Measurements from ENCODE around the gene AUTS2. TPM values are rescaled to one million over a fixed set of nuclear protein-coding genes. Genes with fewer than 3 reads are reported as not detected.
"Not testable (repeated sequence)": the region's sequence is repeated elsewhere in the genome, so short reads cannot be mapped to it uniquely, and the experiment has no call there.

The AUTS2 gene
- total RNA-seq, 1 donor from 2014 or later: 26.1 TPM

DNA sequence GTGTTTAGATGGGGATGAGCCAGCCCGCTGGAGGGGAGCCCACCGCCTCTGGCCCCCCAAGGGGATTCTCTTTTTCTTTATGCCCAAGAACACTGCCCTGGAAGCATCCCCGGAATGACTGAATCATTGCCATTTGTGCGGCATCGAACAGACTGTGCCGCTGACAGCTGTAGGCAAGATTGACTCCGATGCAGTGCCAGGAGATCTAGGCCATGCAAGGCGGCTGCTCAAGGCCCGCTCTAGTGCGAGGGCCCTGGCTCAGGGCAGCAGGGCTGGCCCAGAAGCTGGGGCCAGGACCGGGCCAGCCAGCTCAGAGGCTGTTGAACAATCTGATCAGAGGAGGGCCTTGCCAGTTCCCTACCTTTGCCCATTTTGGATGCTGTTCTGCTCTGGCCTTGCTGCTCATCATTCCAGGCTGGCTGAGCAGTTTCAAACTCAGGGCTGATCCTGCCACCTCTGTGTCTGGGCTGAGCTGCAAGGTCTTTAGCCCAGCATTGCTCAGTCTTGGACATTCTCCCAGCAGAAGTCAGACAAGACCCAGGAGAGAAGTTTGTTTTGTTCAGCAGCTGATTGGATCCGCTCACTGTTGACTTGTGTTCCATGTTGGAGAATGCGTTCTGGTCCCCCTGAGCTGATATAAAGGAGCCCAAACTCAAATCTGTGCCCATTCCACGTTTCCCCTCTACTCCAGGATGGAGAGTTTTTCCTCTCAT is 1048.4 kb downstream of the AUTS2 start:
- ATAC-seq: peak; percentile 22
- no peak for DNase-seq (ENCODE audit: low spot score)

- DNase-seq (ENCODE audit: low spot score) (no peak), ATAC-seq (no peak)
Measured at GRCh38 chr7:70647801-70648498, 1049.7 kb downstream of the AUTS2 start.

DNA sequence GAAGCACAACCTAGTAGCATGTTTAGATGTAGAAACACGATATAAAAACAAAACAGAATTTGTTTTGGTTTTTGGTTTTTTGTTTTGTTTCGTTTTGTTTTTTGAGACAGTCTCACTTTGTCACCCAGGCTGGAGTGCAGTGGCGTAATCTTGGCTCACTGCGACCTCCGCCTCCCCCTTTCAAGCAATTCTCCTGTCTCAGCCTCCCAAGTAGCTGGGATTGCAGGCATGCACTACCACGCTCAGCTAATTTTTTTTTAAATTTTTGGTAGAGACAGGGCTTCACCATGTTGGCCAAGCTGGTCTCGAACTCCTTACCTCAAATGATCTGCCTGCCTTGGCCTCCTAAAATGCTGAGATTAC is 1050.2 kb downstream of the AUTS2 start:
- DNase-seq (ENCODE audit: low spot score); ATAC-seq: not testable (repeated sequence)

DNA sequence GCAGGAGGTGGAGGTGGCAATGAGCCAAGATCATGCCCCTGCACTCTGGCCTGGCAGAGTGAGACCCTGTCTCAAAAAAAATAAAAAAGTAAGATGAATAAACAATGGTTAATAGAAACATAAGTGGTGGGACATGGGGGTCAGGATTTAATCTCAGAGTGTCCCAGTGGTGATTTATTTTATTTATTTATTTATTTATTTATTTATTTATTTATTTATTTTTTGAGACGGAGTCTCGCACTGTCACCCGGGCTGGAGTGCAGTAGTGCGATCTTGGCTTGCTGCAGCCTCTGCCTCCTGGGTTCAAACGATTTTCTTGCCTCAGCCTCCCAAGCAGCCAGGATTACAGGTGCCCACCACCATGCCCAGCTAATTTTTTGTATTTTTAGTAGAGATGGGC is 1051.0 kb downstream of the AUTS2 start:
- ATAC-seq (no peak), DNase-seq (ENCODE audit: low spot score) (no peak)

DNA sequence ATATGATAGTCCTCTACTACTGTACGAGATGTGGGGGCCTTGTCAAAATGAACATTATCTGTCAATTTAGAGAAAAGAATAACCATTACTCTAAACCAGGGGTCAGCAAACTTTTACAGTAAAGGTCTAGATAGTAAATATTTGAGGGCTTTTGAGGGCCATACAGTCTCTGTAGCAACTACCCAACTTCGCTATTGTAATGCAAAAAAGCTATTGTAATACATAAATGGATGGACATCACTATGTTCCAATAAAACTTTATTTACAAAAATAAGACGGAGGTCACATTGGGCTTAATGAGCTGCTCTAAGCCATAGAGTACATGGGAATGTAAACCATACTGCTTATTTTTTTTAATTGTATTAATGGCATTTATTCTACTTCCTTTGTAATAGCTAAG is 1055.9 kb downstream of the AUTS2 start:
- ATAC-seq: no peak

GRCh38 chr7:70654979-70655378 is 1056.7 kb downstream of the AUTS2 start:
- DNase-seq (ENCODE audit: low spot score) (no peak), ATAC-seq (peak; percentile 14)

More for the DNA sequence above, 1055.9 kb downstream of the AUTS2 start:
- DNase-seq (ENCODE audit: low spot score): no peak

GRCh38 chr7:70655694-70656093 is 1057.4 kb downstream of the AUTS2 start:
- DNase-seq (ENCODE audit: low spot score) (no peak), ATAC-seq (peak; percentile 48)

DNA sequence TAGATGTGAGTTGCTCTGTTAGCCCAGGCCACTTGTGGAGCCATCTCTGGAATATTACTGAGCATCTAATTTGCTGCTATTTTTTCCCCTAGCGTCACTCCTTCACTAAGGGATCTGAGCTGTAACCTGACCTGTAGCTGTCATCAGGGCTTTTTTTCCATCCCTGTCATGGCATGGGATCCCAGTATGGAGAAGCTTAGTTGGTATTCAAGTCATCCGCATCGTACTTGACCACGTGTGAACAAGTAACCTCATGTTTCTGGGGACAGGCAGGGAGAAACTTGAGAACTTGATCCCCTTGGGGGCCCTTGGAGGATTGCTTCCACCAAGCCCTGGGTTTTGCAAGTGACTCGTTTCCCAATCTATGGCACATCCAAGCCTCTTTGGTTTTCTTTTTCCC is 1059.3 kb downstream of the AUTS2 start:
- ATAC-seq: no peak
- no peak for DNase-seq (ENCODE audit: low spot score)

- ATAC-seq (no peak), DNase-seq (ENCODE audit: low spot score) (no peak)
Measured at GRCh38 chr7:70657989-70658632, 1059.8 kb downstream of the AUTS2 start.

DNA sequence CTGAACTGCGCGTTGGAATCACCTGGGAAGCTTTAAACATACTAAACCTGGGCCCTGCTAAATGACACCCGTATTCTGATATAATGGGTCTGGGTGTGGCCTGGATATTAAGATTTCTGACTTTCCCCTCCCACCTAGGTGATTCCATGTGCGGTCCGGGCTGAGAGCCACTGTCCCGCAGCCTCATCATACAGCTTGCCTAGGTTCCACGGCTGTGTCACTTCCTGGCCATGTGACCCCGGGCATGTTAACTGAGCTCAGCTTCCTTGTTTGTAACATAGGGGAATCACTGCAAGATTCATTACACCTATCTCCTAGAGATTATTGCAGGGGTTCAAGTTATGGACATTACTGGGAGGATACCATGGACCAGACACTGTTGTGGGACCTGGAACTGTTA is 1061.0 kb downstream of the AUTS2 start:
- DNase-seq (ENCODE audit: low spot score) (no peak), ATAC-seq (no peak)

DNA sequence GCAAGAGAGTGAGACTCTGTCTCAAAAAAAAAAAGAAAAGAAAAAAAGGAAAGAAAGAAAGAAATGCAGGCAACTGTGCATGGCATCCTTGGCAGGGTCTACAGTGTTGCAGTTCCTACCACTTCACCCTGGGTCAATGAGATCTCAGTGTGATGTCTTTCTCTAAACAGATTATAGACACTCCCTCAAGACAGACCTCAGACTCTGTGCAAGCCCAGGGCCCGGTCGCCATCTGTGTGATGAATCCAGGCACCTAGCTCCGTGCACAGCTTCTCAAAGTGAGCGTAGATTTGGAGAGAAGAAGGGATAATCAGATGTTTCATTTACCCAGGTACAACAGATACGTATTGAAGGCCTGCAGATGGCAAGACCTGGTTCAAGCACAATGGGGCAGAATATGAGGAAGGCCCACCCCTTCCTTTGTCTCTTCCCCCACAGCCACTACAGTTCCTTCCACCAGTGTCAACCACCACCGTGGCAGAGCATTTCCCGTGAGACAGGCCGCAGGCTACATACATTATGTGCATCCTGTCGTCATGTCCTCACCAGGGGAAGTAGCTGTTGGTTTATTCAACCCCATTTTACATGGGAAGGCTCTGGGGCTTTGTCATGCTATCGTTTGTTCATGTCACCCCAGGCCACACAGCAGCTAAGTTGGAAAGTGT is 1062.0 kb downstream of the AUTS2 start:
- ATAC-seq: no peak
- no peak for DNase-seq (ENCODE audit: low spot score)

DNA sequence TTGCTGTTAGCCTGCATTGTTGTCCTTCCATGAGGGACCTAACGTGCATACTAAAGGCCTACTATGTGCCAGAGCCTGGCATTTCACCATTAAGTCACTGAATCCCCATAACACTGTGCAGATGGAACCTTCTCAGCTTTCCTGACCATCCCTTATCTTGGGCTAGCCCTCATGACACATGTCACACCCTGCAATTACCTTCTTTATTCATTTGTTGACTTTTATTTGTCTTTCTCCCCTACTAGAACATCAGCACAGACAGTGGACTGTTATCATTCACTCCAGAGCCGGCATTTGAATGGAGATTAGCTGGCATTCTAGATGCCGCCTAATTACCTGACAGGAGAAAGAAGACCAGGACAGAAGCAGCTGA is 1062.5 kb downstream of the AUTS2 start:
- no peak for DNase-seq (ENCODE audit: low spot score)
- no peak for ATAC-seq

GRCh38 chr7:70663680-70664079 is 1065.4 kb downstream of the AUTS2 start:
- no peak for DNase-seq (ENCODE audit: low spot score)
- ATAC-seq: no peak

- DNase-seq (ENCODE audit: low spot score) (no peak), ATAC-seq (no peak)
Measured at GRCh38 chr7:70665997-70666396, 1067.7 kb downstream of the AUTS2 start.

- DNase-seq (ENCODE audit: low spot score) (no peak), ATAC-seq (no peak)
Measured at GRCh38 chr7:70667406-70667805, 1069.1 kb downstream of the AUTS2 start.

DNA sequence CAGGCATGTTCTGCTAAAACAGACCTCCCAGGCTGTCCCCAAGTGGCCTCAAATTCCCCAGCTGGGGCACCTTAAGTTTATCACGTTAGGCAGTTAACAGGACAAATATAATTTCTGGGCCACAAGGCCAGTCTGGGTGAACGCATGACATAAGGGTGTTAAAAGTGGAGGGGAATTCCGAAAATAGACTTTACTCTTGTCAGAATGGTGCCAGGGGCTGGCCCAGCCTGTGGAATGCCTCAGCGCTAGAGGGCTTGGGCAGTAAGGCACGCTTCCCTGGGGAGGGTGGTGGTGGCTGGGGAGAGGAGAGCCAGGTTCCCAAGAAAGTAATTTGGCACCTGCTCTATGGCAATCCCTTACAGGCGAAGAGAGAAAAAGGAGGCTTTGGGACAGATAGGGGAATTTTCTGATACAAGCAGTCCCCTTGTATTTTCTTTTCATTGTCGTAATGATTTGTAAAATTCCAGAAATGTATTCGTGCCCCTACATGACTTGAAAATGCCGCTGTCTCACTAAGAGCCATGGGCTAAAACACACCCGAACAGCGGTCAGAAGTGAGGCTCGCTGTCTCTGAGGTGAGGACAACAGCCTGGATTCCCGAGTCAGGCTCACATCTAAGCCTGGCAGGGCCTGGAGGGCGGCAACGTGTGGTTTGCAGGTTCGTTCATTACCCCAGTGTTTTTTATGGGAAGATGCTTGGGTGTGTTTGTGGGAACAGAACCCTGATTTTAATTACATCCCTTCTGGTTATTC is 1070.5 kb downstream of the AUTS2 start:
- ATAC-seq (peak; percentile 95), DNase-seq (ENCODE audit: low spot score) (peak; percentile 53)

DNA sequence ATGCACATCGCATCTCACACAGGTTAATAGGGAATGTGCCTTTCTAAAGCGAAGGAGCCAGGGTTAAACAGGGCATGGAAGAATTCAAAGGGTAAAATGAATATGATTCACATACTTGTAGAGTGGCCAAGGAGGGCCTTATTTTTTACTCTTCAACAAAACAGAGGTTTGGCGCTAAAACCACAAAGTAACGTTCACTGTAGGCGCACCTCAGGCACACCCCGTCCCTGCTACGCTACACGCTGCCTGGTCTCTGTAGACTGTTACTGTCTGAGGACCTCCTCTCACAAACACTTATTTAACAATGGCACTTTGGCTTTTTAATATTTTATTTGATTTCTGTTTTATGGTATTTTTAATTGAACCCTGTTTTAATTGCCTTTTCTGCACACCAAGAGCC is 1071.6 kb downstream of the AUTS2 start:
- DNase-seq (ENCODE audit: low spot score) (no peak), ATAC-seq (no peak)

- no peak for ATAC-seq
- no peak for DNase-seq (ENCODE audit: low spot score)
Measured at GRCh38 chr7:70670288-70670687, 1072.0 kb downstream of the AUTS2 start.

DNA sequence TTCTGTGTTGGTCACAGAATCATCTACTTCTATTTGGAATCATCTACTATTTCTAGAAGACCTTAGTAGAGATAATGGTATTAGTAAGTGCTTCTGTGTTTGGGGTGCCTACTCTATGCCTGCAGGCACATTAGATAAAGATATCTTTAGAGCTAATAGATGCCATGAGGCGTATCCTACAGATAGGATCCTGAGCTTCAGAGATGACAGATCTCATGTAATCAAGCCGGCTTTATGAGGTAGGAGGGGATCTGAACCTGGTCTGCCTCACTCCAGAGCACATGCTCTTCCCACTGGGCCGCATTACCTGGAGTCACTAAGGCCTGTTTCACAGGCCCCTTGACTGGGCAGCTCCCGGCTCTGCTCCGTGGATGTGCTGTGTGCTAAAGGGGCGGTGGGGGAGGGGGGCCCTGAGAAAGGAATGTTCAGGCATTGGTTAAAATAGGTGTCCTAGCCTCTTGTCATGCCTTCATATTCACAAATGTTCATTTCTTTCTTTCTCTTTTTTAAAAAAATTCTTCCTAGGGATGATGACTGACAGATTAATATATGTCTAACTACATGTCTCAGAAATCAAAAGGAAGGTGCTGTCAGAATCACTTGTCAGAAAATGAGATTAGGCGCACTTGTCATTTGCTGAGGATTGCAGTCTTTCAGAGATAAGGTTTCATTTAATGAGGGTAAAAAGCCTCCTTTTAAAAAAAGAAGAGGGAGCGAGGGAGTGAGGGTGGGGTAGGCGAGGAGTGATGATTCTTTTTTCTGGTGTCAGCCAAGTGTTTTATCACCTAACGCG is 1075.7 kb downstream of the AUTS2 start:
- DNase-seq (ENCODE audit: low spot score): no peak
- no peak for ATAC-seq

- ATAC-seq (no peak), DNase-seq (ENCODE audit: low spot score) (no peak)
Measured at GRCh38 chr7:70674571-70675010, 1076.3 kb downstream of the AUTS2 start.
